GM12873 (cell line): ENCODE results near the gene XYLB.

Experiments used
- TF ChIP-seq, protein P1 (sequence below): IDR thresholded peaks from 2 replicates; pipeline ENCODE4 v1.5.1; 2012; ENCODE audit warnings: low read depth, mild to moderate bottlenecking, moderate library complexity, low read length, control low read depth; ENCODE audit not compliant: insufficient read depth; ENCODE audit errors: missing control alignments

XYLB gene

DNA sequence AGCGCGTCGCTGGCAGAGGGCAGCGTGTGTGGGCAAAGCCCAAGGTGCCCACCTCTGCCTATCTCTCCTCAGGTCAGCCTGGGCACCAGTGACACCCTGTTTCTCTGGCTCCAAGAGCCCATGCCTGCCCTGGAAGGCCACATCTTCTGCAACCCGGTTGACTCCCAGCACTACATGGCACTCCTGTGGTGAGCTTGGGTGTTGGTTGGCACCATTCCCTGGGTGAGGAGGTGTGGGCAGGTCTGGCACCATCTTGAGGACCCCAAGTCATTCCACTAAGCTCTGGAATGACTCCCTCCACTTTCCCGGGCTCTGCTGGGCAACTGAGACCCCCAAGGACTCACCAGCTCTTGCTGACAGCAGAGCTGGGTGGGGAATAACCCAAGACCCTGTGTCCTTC, 28.5 kb downstream of the XYLB start:
- TF ChIP-seq, protein P1, sequence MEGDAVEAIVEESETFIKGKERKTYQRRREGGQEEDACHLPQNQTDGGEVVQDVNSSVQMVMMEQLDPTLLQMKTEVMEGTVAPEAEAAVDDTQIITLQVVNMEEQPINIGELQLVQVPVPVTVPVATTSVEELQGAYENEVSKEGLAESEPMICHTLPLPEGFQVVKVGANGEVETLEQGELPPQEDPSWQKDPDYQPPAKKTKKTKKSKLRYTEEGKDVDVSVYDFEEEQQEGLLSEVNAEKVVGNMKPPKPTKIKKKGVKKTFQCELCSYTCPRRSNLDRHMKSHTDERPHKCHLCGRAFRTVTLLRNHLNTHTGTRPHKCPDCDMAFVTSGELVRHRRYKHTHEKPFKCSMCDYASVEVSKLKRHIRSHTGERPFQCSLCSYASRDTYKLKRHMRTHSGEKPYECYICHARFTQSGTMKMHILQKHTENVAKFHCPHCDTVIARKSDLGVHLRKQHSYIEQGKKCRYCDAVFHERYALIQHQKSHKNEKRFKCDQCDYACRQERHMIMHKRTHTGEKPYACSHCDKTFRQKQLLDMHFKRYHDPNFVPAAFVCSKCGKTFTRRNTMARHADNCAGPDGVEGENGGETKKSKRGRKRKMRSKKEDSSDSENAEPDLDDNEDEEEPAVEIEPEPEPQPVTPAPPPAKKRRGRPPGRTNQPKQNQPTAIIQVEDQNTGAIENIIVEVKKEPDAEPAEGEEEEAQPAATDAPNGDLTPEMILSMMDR: no peak

DNA sequence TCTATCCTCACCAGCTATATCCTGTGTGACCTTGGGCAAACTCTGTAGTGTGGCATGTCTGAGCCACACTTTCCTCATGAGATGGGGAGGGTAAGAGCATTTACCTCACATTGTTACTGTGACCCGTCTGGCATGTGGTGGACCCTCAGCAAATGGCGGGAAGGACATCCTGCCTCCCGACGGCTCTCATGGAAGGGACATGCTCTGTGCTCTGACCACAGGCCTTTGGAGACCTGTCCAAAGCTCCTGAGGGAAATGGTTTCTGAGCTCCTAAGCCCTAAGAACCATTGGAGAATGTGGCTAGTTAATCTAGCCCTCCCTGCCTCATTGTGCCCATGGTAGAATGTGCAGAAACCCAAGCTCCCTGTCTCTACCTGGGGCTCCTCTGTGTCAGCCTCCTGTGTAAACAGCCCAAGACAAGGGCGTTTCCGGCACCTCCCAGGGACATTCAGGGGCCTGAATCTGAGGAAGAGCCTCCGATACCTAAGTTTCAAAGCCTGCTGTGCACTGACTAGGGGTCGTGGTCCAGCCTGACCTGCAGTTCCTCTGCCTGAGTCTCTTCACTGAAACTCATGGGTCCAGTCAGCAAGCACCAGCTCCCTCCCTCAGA, 29.0 kb downstream of the XYLB start:
- TF ChIP-seq, protein P1: no peak

DNA sequence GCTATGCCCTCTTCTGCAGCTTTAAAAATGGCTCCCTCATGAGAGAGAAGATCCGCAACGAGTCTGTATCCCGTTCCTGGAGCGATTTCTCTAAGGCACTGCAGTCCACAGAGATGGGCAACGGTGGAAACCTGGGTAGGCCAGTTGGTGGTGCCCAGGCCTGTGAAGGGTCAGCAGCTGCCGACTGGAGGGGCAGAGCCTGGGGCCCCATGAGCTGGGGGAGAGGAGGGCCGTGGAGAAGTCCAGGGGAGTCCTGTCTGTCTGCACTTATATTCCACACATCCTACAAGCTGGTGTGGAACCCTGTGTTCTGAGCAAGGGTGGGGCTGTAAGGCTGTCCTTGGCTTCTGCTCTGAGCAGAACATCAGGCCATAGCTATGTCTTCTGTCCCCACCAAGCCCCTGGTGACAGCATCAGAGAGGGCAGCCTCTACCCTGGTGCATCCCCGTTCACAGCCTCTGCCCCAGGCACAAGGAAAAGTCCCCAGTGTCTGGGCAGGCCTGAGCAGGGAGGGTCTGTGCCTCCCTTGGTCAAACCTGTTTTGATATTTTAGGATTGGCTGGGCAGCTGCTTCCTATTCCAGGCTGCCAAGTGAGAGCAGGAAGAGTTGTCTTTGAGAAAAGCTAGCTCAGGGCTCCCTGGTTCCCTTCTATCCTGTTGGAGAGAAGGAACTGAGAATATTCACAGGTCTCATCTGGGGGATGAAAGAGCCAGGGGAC, 29.7 kb downstream of the XYLB start:
- TF ChIP-seq, protein P1: no peak

DNA sequence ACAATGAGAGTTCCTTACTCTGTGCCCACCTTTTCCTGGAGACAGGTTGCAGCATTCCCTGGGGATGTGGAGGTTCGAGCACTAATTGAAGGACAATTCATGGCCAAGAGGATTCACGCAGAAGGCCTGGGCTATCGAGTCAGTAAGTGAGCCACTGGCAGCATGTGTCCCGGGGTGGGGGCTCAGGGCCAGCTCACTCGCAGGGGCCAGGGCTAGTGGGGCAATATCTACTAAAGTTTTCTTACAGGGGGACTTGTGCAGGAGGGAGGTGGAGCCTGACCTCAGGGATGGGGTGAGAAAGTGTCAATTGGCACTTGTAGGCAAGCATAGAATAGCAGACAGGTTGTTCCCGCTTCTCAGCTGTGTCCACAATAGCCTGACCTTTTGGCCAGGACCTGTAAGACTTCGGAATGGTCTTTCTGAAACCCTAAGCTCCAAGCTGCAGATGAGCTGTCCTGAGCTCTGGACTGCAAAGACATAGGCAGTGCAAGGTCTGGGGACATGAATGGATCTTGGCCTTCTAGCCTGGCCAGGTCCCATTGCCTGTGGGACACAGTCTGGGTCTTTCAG, 32.7 kb downstream of the XYLB start:
- TF ChIP-seq, protein P1: no peak

DNA sequence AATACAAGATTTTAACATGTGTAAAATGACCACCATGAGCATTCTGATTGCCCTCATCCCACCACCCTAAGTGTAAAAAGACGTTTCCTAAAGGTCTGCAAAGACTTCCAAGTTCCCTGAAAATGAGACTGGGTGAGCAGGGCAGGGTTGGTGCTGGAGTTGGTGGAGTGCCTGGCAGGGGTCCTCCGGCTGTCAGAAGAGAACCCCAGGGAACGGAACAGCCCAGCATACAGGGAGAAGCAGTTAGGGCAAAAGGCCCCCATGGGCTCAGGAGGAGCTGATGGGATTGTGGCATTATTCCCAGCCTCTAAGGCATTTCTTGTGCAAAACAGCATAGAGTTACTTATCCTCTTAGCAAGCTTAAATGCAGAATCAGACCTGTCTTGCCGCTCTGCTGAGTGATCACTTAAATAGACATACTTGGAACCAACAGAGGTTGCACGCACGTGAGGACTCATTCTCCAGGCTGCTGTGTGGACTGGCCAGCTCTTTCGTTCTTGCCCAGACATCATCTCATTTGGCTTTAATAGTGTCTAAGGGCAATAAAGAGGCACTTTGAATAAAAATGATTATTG, 36.0 kb downstream of the XYLB start:
- TF ChIP-seq, protein P1: no peak

DNA sequence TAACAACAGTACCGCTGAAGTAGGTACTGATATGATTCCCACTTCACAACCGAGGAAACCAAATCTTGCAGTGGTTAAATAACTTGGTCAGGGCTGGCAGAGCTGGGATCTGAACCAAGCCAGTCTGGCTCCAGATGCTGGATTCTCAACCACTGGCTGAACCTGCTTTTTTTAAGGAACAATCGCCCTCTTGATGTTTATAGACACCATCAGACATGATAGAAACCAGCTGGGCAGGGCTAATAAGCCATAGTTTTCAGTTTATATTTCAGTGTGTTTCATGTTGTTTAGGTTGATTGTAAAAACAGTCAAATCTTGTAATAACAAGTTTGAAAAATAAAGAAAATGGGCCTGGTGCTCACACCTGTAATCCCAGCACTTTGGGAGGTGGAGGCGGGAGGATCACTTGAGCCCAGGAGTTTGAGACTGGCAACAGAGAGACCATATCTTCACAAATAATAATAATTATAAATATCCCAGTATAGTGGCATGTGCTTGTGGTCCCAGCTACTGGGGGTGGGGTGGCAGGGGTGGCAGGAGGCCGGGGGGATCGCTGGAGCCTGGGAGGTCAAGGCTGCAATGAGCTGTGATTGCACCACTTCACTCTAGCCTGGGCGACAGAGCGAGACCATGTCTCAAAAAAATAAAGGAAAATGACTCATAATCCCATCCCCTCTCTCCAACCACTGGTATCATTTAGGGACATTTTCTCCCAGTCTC, 36.7 kb downstream of the XYLB start:
- TF ChIP-seq, protein P1: no peak

DNA sequence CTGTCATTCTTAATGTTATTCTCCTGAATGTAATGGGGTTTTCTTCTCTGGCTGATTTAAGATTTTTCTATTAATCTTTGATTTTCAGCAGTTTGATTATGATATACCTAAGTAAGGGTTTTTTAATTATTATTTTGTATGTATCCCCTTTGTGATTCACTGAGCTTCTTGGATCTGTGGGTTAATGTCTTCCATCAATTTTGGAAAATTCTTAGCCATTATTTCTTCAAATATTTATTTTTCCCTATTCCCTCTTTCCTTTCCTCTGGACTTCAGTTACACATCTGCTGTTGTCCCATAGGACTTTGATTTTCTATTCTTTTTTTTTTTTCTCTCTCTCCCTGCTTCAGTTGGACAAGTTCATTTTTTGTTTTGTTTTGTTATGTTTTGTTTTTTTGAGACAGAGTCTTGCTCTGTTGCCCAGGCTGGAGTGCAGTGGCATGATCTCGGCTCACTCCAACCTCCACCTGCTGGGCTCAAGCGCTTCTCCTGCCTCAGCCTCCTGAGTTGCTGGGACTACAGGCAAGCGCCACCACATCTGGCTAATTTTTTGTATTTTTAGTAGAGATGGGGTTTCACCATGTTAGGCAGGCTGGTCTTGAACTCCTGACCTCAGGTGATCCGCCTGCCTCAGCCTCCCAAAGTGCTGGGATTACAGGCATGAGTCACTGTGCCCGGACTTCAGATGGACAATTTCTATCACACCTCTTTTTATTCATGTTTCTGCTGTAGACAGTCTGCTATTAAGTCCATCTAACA, 40.6 kb downstream of the XYLB start:
- TF ChIP-seq, protein P1: no peak
